HG03460 (cell line): ENCODE data around the gene ARAP2.

ENCODE experiments used
- ATAC-seq: cut with Tn5 transposase; IDR thresholded peaks from one replicate; pipeline ENCODE4 v1.9.1; 2021; ENCODE audit not compliant: unreplicated experiment

The ARAP2 gene

GRCh38 chr4:36267486-36268268 lies 23.4 kb upstream of the ARAP2 start:
- no peak for ATAC-seq

GRCh38 chr4:36264207-36264826 lies 20.0 kb upstream of the ARAP2 start:
- no peak for ATAC-seq

GRCh38 chr4:36260731-36261130 lies 16.4 kb upstream of the ARAP2 start:
- no peak for ATAC-seq

GRCh38 chr4:36256398-36256891 lies 12.1 kb upstream of the ARAP2 start:
- ATAC-seq = peak; percentile 49

GRCh38 chr4:36255577-36255976 lies 11.3 kb upstream of the ARAP2 start:
- peak; percentile 85 for ATAC-seq

GRCh38 chr4:36254371-36254770 lies 10.1 kb upstream of the ARAP2 start:
- no peak for ATAC-seq

GRCh38 chr4:36251983-36252382 lies 7.7 kb upstream of the ARAP2 start:
- no peak for ATAC-seq

GRCh38 chr4:36249610-36250009 lies 5.3 kb upstream of the ARAP2 start:
- no peak for ATAC-seq

GRCh38 chr4:36243355-36244256 lies 708 bp downstream of the ARAP2 start:
- peak; percentile 34 for ATAC-seq

GRCh38 chr4:36242629-36243354 lies 1.5 kb downstream of the ARAP2 start:
- ATAC-seq = no peak

- peak; percentile 46 for ATAC-seq
Measured at GRCh38 chr4:36241771-36242170, 2.5 kb downstream of the ARAP2 start.

- no peak for ATAC-seq
Measured at GRCh38 chr4:36237366-36238313, 6.7 kb downstream of the ARAP2 start.

GRCh38 chr4:36236159-36236558 lies 8.2 kb downstream of the ARAP2 start:
- ATAC-seq = no peak

GRCh38 chr4:36235306-36235705 lies 9.0 kb downstream of the ARAP2 start:
- no peak for ATAC-seq

GRCh38 chr4:36233567-36234266 lies 10.6 kb downstream of the ARAP2 start:
- ATAC-seq = no peak

- ATAC-seq = no peak
Measured at GRCh38 chr4:36230534-36230933, 13.8 kb downstream of the ARAP2 start.

- no peak for ATAC-seq
Measured at GRCh38 chr4:36227913-36228312, 16.4 kb downstream of the ARAP2 start.

GRCh38 chr4:36226430-36227227 lies 17.7 kb downstream of the ARAP2 start:
- no peak for ATAC-seq
